ENCODE results near the gene FOXQ1.

The FOXQ1 gene

DNA sequence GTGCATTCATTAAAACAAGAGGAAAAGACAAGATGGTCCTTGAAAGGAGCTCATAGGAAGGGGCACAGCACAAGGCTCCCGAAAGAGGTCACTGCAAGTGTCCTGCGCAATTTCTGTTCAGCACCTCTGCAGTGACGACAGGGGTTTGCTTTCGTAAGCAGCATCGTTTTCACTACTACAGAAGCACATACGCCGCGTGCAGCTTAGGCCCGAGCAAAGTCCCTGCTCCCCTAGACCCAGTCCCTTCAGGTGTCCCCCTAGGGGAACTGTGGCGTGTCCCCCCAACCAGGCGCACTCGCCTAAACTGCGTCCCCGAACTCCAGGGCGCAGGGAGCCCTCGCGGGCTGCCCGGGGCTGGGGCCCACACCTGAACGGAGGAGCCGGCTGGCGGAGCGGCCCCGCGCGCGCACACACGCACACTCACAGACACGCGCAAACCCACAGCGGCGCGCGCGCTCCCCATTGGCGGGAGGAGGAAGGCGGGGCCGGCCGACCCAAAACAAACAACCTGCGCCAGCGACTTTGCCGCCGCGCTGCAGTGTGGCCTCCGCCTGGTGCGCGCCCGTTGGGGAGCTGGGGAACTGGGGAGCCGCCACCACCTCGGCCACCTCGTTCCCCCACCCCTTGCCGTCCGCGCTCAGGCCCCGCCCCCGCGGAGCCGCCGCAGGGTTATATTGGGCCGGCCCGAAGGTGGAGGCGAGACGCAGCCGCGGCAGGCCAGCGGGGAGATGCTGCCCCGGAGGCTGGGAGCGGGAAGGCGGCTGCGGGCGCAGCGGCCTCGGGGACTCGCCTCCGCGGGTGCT is at the start of gene FOXQ1:
Gene FOXQ1, plus strand, starts transcription at position 699 of the 803 bp plus-strand sequence. CDS start 607 bp downstream, outside the sequence.
- DNase-seq = no peak
- in situ Hi-C loops (cut with HindIII; ENCODE audit: low pct_ligation_motif_present, low sequenced_read_pairs) = no loop called here
- TF ChIP-seq, protein P1, sequence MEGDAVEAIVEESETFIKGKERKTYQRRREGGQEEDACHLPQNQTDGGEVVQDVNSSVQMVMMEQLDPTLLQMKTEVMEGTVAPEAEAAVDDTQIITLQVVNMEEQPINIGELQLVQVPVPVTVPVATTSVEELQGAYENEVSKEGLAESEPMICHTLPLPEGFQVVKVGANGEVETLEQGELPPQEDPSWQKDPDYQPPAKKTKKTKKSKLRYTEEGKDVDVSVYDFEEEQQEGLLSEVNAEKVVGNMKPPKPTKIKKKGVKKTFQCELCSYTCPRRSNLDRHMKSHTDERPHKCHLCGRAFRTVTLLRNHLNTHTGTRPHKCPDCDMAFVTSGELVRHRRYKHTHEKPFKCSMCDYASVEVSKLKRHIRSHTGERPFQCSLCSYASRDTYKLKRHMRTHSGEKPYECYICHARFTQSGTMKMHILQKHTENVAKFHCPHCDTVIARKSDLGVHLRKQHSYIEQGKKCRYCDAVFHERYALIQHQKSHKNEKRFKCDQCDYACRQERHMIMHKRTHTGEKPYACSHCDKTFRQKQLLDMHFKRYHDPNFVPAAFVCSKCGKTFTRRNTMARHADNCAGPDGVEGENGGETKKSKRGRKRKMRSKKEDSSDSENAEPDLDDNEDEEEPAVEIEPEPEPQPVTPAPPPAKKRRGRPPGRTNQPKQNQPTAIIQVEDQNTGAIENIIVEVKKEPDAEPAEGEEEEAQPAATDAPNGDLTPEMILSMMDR (IDR thresholded peaks at IDR 0.05; ENCODE audit: low read depth, low read length, missing control alignments) = no peak
- Histone ChIP-seq H3K27me3 (replicated peaks) (peaks cover 69% of the 10 kb centered on the region), H3K36me3 (replicated peaks) (no peaks in the 10 kb centered on the region), H3K27ac (no peak within 1 kb of the TSS), H3K4me3 (ENCODE audit: low read depth, low read length) (peak within 1 kb of the TSS; percentile 41)

DNA sequence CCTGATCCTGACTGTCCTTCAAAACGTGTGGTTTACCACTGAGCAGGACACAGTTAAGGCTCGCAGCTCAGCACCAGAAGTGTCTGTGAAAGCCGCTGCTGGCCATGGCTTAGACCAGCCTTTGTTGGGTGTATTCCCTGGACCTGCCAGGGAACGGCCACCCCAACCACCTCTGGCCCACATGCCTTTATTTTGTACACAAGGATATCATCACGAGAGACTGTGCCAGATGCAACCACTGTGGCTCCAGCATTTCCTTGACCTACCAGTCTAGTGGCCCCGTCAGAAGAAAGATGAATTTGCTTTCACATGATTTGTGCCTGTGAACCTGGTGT is 49.2 kb upstream of the FOXQ1 start:
- in situ Hi-C loops (cut with HindIII; ENCODE audit: low pct_ligation_motif_present, low sequenced_read_pairs) = no loop called here
- no peaks in the 10 kb centered on the region for H3K36me3 ChIP-seq (replicated peaks)
- H3K27me3 ChIP-seq (replicated peaks) = no peaks in the 10 kb centered on the region
- no peak for DNase-seq
- no peak overlapping the region for H3K27ac ChIP-seq
- H3K4me3 ChIP-seq (ENCODE audit: low read depth, low read length) = no peak overlapping the region
- TF ChIP-seq, protein P1 (IDR thresholded peaks at IDR 0.05; ENCODE audit: low read depth, low read length, missing control alignments) = no peak

DNA sequence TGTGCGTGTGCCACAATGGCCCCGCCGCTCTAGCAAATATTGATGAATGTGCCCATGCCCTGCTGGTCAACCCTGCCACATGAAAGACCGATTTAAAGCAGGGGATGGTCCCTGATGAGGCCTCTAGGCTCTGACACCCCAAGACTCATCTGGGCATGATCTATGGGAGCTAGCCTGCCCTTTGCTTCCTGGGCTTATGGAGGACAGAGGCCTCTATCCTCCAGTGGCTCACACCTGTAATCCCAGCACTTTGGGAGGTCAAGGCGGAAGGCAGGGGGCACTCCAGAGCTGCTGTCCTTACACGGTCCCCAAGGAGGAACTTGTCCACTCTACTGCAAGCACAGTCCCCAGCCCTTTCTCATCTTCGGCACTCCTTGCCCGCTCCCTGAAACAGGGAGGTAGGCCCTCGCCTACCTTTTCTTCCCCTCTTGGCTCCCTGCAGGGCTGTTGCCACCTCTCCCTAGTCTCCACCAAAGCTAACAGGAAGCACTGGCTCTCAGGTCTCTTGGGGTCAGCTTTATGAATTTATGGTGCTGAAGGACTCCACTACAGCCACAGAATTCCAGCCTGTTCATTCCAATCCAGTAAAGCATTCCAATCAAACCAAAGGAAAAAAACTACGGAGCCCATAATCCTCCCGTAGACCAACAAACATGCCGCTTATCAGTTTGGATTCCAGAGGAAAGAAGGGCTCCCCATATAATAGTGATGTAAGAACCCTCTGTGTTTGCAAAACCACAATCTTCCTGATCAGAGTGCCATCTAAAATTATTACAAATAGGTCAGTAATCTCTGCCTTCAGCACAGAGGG is 48.7 kb upstream of the FOXQ1 start:
- in situ Hi-C loops (cut with HindIII; ENCODE audit: low pct_ligation_motif_present, low sequenced_read_pairs) = no loop called here
- no peaks in the 10 kb centered on the region for H3K36me3 ChIP-seq (replicated peaks)
- TF ChIP-seq, protein P1 (IDR thresholded peaks at IDR 0.05; ENCODE audit: low read depth, low read length, missing control alignments) = no peak
- no peaks in the 10 kb centered on the region for H3K27me3 ChIP-seq (replicated peaks)
- H3K27ac ChIP-seq = no peak overlapping the region
- DNase-seq = no peak
- no peak overlapping the region for H3K4me3 ChIP-seq (ENCODE audit: low read depth, low read length)

DNA sequence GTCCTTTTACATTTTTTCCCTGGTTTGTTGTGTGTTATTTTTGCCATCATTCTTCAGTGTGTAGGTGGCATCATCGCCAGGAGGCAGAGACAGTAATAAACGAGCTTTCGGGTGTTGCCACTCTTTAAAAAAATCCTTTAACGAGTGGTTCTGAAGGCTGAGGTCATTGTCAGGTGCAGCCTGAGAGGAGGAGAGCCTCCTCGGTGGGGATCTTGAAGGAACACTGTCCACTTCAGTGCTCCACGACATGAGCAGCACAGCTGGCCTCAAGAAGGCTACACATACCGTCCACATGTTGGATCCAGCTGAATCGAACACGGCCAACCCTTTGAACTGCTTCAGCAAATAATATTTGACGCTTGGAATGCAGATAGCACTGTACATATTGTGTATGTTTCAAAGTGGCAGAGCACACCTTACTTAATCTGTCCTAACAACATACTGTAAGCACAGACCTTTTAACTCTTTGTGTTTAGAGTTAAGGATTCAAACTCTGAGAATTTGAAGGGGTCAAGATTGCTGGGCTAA is 48.0 kb upstream of the FOXQ1 start:
- no peaks in the 10 kb centered on the region for H3K27me3 ChIP-seq (replicated peaks)
- H3K36me3 ChIP-seq (replicated peaks) = no peaks in the 10 kb centered on the region
- no peak overlapping the region for H3K4me3 ChIP-seq (ENCODE audit: low read depth, low read length)
- no peak overlapping the region for H3K27ac ChIP-seq
- TF ChIP-seq, protein P1 (IDR thresholded peaks at IDR 0.05; ENCODE audit: low read depth, low read length, missing control alignments) = no peak
- DNase-seq = no peak
- in situ Hi-C loops (cut with HindIII; ENCODE audit: low pct_ligation_motif_present, low sequenced_read_pairs) = no loop called here

DNA sequence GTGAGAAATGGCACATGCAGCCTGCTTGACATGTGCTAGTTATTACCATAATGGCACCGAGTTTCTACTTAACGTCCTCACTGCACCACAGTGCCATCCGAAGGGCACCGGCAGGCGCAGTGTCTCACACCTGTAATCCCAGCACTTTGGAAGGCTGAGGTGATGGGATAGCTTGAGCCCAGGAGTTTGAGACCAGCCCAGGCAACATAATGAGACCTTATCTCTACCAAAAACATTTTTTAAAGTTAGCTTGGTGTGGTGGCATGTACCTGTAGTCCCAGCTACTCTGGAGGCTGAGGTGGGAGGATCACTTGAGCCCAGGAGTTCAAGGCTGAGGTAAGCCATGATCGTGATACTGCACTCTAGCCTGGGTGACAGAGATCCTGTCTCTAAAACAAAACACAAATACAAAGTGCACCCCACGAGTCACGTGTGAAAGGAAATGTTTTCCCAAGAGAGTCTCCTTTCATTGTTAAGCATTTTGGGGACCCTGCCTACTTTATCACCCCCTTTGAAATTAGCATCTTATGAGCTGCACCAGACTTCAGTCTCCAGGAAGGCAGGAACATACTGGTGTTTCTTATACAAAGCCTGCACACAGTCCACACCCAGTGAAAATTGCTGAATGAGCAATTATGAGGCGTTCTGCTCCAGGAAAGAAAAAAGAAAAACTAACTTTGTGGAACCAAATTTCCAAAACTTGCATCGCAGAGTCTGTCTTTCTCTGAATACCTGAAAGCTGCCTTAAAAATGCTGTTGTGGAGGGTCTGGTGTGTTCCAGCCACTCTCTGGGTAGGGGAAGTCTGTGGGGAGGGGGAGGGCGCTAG is 47.1 kb upstream of the FOXQ1 start:
- TF ChIP-seq, protein P1 (IDR thresholded peaks at IDR 0.05; ENCODE audit: low read depth, low read length, missing control alignments) = no peak

More for the DNA sequence above, 47.1 kb upstream of the FOXQ1 start:
- H3K27ac ChIP-seq = no peak overlapping the region
- in situ Hi-C loops (cut with HindIII; ENCODE audit: low pct_ligation_motif_present, low sequenced_read_pairs) = no loop called here
- H3K36me3 ChIP-seq (replicated peaks) = no peaks in the 10 kb centered on the region
- no peak overlapping the region for H3K4me3 ChIP-seq (ENCODE audit: low read depth, low read length)
- DNase-seq = no peak
- H3K27me3 ChIP-seq (replicated peaks) = no peaks in the 10 kb centered on the region
